Measurements from ENCODE around the gene AUTS2.

The AUTS2 gene

DNA sequence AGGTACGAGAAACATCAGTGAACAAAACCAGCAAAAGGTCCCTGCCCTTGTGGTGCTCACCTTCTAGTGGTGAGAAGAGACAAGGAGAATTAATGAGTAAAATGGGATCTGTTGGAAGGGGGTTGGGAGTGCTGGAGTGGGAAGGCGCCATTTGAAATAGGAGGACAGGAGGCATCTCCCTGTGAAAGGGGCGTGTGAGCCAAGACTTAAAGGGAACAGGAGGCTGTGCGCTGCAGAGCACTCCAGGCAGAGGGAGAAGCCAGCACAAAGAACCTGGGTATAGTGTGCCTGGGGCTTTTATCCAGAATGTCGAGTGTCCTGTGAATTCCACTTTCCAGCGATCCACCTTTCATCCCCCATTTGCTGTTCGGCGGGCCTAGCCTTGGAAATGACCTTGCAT is 1035.8 kb downstream of the AUTS2 start:
- DNase-seq (ENCODE audit: extremely low read depth, low read depth) = no peak
- TF ChIP-seq, protein P1, sequence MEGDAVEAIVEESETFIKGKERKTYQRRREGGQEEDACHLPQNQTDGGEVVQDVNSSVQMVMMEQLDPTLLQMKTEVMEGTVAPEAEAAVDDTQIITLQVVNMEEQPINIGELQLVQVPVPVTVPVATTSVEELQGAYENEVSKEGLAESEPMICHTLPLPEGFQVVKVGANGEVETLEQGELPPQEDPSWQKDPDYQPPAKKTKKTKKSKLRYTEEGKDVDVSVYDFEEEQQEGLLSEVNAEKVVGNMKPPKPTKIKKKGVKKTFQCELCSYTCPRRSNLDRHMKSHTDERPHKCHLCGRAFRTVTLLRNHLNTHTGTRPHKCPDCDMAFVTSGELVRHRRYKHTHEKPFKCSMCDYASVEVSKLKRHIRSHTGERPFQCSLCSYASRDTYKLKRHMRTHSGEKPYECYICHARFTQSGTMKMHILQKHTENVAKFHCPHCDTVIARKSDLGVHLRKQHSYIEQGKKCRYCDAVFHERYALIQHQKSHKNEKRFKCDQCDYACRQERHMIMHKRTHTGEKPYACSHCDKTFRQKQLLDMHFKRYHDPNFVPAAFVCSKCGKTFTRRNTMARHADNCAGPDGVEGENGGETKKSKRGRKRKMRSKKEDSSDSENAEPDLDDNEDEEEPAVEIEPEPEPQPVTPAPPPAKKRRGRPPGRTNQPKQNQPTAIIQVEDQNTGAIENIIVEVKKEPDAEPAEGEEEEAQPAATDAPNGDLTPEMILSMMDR (IDR thresholded peaks at IDR 0.05; ENCODE audit: low read depth, low read length, missing control alignments) = no peak
- no peak overlapping the region for H3K4me3 ChIP-seq (replicated peaks; ENCODE audit: low read depth, low read length)

DNA sequence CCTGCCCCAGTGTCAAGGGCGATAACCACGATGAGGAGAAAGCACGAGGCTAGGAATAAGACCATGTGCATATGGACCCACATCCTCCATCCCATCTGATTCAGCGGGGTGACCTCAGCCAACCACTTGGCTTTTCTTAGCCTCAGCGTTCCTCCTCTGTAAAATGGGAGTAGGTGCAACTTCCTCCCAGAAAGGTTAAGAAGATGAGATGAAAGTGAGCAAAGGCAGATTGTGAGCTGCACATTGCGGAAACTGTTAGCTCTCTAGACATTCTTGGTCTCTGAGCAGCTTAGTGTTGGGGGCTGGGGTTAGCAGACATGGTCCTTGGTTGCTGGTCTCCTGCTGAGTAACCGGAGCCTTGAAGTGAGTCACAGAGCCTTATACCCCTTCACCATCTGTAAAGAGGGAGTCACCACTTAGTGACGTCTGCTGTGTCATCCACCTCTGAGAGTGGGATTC is 1036.4 kb downstream of the AUTS2 start:
- H3K4me3 ChIP-seq (replicated peaks; ENCODE audit: low read depth, low read length) = no peak overlapping the region
- DNase-seq (ENCODE audit: extremely low read depth, low read depth) = peak; percentile 49

DNA sequence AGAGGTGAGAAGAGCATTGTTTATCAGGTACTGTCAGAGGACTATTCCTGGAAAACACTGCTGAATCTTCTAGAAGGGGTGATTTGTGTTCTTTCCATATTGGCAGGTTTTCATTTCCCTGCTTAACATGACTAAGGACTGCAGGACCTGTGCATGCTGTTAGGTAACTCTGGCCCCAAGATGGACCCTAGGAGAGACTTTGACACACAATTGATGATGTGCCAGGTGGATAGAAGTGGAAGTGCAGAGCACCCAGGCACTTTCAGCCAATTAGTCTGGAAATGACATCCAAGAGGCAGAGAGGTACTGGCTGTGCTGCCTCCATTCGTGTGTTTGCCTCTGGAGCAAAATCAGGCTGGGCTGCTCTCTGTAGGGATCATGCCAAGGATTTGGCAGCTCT is 1037.4 kb downstream of the AUTS2 start:
- TF ChIP-seq, protein P1 (IDR thresholded peaks at IDR 0.05; ENCODE audit: low read depth, low read length, missing control alignments) = no peak
- DNase-seq (ENCODE audit: extremely low read depth, low read depth) = no peak
- no peak overlapping the region for H3K4me3 ChIP-seq (replicated peaks; ENCODE audit: low read depth, low read length)

More for the DNA sequence above, 1036.4 kb downstream of the AUTS2 start:
- TF ChIP-seq, protein P1 (IDR thresholded peaks at IDR 0.05; ENCODE audit: low read depth, low read length, missing control alignments) = no peak

DNA sequence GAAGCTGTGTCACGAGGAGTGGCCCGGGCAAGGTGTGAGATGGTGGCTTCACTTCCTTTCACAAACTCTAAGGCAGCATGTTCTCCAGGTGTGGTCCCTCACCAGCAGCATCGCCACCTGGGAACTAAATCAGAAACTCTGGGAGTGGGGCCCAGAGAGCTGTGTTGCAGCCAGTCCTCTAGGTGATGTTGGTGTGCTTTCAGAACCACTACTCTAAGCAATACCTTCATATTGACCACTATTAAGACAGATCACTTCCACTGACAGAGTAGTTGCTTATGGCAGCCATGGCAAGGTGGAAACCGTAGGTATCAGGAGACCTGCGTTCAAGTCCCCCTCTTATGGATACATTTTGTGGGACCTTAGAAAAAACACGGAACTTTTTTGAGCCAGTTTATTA is 1037.9 kb downstream of the AUTS2 start:
- H3K4me3 ChIP-seq (replicated peaks; ENCODE audit: low read depth, low read length) = no peak overlapping the region
- TF ChIP-seq, protein P1 (IDR thresholded peaks at IDR 0.05; ENCODE audit: low read depth, low read length, missing control alignments) = no peak
- DNase-seq (ENCODE audit: extremely low read depth, low read depth) = no peak

DNA sequence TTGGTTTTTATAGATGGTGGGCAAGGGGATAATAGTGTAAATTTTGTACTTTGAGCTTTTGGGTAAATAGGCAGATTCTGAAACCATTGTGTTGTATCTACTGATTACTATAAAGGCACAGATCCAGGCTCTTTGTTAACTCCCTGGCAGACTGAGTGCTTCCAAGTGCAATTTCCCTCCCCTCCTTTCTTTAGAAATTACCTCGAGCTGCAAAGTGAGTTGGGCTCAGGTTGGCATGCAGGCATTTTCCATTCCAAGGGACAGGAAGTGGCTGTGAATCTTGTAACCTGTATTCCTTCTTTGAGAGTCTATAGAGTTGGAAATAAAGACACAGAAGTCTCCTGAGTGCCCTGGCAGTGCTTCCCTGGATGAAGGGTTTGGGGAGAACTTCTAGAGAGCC is 1039.5 kb downstream of the AUTS2 start:
- H3K4me3 ChIP-seq (replicated peaks; ENCODE audit: low read depth, low read length) = no peak overlapping the region
- TF ChIP-seq, protein P1 (IDR thresholded peaks at IDR 0.05; ENCODE audit: low read depth, low read length, missing control alignments) = no peak
- DNase-seq (ENCODE audit: extremely low read depth, low read depth) = no peak

DNA sequence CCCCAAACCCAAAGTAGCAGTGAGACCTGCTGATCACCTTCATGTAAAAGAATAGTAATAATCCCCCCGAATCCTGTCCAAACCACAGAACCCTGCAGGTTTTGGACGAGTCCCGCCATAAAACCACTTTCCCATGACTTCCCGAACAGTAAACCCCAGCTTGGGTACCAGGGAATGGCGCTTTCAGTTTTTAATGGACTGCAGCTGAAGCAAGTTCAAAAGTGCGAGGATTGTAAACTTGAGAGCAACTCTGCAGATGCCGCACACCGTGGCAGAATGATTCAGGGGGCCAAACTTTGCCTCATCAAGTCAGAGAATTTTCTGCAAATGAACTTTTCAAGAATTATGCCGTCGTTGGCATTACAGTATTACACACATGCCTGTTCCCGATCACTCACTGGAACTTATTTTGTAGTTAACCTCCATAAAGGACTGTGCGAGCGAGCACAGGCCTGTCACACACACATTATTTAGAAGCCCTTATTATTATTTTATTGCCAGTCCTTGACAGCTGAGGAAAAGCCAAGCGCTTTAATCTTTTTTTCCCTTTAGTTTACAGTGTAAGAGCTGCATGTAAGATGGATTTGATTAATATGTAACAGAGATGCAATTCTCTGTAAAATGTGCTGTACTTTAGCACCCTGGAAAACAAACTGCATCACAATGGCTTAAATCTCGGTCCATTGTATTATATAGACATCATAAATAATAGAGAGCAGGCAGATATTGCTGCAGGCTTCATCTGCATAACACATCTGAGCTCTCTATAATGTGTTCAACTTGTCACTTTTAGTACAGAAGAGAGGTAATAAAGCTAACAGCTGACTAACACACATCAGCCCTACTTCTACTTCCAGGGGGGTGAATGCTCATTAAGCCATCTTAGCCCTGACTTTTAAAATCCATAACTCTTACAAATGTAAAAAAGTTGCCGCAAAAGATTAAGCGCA is 1040.2 kb downstream of the AUTS2 start:
- DNase-seq (ENCODE audit: extremely low read depth, low read depth) = no peak
- no peak overlapping the region for H3K4me3 ChIP-seq (replicated peaks; ENCODE audit: low read depth, low read length)
- TF ChIP-seq, protein P1 (IDR thresholded peaks at IDR 0.05; ENCODE audit: low read depth, low read length, missing control alignments) = no peak

All from HFF-Myc (cell line).